Stimulated activated CD8-positive, alpha-beta memory T cell treated with anti-CD3 and anti-CD28 coated beads, Interleukin-7, amount 100 ng/mL, for 24 hours (primary cell): ENCODE results near the gene PTPRCAP.
"Not testable (repeated sequence)": the region's sequence is repeated elsewhere in the genome, so short reads cannot be mapped to it uniquely, and the experiment has no call there.

Experiments used
- DNase-seq: peaks from one replicate; pipeline ENCODE4 v3.0.0-alpha.2; 2020; ENCODE audit warnings: low read depth

The PTPRCAP gene

DNA sequence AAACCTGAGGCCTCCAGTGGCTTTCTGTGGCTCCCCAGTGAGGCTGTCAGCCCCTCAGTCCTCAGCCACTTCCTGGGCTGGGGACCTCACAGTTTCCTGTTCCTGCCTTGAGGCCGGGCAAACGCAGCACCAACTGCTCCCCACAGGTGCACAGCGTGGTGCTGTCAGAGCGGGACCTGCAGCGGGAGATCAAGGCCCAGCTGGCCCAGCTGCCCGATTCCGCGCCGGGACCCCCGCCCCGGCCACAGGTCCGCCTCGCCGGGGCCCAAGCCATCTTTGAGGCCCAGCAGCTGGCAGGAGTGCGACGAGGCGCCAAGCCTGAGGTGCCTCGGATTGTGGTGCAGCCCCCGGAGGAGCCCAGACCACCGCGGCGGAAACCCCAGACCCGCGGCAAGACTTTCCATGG lies 28.2 kb downstream of the PTPRCAP start:
- DNase-seq = no peak

DNA sequence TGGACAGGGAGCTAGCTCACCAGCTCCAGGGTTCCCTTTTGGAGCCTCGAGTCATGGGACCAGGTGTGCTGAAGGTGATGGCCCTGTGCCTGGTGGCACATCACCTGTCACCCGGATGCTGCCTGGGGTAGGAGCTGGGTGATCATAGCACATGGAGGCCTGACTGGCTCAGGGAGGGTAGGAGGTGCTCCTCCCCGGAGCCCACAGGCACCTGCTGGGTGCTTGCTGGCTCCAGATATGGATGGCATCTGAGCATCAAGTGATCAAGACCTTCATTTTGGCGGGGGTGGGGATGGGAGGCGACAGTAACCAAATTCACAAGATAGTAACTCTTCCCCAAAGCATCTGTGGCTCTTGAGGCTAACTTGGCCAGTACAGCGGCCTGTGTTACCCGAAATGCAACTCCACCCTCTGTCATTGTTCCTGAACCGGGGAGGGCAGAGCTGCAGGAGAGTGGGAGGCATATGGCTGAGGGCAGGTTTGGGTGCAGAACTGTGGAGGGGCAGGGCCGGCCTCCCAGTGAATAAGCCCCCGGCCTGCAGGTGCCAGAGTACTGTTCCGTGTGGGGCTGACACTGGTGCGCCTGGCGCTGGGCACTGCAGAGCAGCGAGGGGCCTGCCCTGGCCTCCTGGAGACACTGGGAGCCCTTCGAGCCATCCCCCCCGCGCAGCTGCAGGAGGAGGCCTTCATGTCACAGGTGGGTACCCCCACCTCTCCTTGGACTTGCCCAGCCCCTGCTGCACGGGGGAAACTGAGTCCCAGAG lies 28.9 kb downstream of the PTPRCAP start:
- DNase-seq = no peak

DNA sequence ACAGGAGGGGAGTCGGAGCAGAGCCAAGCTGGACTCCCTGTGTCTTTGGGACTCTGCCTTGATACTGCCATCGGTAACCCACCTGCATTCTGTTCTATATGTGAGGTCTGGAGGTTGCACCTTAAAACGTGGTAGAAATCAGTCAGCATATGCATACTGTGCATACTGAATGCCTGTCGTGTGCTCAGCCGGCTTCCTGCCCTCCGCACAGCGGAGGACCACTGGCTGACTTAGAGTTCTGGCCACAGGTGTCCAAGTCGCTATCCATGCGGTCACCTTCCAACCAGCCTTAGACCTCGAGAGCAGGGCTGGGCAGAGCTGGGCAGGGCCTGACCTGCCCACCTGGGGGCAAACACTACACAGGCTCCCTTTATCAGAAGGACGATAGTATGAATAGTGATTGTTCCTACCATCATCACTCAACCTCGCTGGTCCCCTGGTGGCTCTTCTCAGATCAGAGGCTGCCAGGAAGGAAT lies 29.8 kb downstream of the PTPRCAP start:
- DNase-seq = no peak

DNA sequence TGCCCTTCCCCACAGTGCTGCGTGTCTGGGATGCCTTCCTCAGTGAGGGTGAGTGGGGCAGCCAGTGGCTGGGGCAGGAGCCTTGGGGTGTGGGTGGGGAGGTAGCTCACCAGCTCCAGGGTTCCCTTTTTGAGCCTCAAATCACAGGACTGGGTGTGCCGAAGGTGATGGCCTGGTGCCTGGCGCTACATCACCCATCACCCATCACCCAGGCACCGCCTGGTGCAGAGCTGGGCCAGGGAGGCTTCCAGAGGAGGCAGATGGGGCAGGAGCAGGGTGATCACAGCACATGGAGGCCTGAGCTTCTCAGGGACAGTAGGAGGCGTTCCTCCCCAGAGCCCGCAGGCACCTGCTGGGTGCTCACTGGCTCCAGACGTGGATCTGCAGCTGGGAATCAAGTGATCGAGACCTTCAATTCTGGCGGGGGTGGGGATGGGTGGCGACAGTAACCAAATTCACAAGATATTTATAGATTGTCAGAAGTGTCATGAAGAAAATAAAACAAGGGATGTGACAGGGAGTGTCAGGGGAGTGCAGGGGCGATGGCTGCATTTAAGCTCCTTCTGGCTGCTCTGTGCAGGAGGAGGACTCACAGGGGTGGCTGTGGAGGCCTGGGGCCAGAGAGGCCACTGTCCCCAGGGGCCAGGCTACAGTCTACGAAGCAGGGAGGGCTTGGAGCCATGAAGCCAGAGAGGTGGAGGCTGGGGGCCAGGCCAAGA lies 30.4 kb downstream of the PTPRCAP start:
- no peak for DNase-seq

DNA sequence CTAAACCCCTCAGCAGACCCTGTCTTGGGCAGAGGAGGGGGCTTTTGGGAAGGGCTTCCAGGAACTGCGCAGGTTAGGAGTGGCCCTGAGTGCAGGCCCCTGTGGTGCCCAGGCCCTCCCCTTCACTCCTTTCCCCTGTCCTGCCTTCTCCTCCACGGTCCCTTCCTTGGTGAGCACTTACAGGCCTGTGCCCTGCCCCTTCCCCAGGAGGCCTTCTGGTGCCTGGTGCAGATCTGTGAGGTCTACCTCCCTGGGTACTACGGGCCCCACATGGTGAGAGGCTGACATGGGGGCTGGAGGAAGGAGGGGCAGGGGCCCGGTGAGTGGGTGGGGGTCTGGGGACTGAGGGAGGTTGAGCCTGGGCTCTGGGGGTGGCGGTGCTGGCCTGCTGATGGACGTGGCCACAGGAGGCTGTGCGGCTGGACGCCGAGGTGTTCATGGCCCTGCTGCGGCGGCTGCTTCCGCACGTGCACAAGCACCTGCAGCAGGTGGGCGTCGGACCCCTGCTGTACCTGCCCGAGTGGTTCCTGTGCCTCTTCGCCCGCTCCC lies 31.0 kb downstream of the PTPRCAP start:
- DNase-seq = no peak

DNA sequence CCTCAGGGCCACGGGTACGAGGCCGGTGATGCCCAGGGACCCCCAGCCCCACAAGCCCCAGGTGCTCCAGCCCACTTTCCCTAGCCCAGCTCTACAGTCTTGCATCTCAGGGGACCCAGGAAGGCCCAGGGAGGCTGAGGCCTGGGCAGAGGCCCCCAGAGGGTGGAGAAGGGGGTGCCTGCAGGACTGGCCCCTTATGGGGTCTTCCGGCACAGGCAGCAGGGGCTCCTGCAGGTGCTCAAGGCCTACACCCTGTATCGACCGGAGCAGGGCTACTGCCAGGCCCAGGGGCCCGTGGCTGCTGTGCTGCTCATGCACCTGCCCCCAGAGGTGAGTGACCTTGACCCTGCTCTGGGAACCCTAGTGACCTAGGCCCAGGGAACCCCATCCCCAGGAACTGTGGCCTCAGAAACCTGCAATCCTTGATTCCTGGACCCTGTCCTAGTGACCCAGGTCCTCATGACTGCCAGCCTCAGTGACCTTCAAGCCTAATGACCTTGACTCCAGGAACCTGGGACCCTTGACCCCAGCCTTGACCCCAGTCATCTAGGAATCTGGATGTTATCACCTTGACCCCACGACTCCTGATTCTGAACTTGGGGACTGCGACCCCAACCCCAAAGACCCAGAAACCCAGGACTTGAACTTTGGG lies 31.7 kb downstream of the PTPRCAP start:
- DNase-seq = no peak

DNA sequence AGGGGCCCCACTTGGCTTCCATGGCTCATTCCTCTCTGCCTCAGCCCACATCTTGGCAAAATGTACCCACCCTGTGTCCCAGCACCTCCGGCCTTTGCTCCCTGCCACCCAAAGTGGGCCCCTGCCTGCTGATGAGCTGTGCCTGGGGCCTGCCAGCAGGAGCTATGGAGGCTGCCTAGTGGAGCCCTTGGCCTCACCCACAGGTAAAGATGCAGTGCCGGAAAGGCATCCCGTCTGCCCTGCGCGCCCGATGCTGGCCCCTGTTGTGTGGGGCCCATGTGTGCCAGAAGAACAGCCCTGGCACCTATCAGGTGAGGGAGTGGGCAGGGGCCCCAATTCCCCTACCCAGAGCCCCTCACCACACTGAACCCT lies 32.3 kb downstream of the PTPRCAP start:
- DNase-seq = no peak

DNA sequence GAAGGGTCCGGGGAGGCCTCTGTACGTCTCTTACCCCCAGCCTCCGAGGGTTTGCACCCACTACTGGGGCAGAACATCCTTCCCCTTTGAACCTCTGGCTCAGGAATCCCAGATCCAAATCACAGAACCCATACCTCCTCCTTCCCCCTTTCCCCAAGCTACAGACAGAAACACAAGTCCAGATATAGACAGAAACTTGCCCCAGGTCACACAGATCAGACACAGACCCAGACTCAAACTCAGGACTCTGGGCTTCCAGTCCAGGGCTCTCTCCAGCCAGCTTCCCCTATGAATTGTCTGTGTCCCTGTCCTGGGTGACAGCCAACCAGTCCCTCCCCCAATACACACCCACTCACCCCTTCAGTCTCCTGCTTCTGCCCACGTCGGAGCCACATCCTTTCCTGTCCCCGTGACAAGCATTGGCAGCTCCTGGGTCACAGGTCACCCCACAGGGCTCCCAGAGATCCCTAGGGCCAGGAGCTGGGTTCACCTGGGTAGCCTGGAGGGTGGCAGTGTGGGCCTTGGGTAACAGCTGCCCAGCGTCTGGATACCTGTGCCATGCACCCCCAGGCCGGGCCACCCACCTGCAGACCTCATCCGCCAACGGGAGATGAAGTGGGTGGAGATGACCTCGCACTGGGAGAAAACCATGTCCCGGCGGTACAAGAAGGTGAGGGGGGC lies 32.8 kb downstream of the PTPRCAP start:
- DNase-seq = no peak

DNA sequence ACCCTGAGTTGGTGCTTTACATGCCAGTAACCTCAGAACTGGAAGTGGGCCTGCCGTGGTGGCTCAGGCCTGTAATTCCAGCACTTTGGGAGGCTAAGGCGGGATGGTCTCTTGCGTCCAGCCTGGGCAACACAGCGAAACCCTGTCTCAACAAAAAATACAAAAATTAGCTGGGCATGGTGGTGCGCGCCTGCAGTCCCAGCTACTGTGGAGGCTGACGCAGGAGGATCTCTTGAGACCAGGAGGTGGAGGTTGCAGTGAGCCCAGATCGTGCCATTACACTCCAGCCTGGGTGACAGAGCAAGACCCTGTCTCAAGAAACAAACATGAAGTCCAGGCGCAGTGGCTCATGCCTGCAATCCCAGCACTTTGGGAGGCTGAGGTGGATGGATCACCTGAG lies 34.4 kb downstream of the PTPRCAP start:
- DNase-seq = not testable (repeated sequence)

DNA sequence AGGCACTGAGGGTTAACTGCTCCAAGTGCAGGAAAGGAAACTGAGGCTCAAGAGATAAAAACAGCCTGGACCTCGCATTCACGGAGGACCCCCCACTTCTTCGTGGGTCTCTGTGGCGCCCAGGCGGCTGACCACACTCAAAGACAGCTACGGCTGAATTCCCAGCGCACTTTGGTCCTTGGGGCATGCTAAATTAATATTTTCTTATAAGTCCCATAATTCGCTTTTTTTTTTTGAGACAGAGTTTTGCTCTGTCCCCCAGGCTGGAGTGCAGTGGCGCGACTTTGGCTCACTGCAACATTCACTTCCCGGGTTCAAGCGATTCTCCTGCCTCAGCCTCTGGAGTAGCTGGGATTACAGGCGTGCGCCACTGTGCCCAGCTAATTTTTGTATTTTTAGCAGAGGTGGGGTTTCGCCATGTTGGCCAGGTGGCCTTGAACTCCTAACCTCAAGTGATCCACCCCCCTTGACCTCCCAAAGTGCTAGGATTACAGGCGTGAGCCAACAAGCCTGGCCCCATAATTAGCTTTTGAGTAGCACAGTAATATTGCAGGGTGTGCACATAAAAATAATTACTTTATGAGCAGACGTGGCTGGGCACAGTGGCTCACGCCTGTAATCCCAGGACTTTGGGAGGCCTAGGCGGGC lies 35.2 kb downstream of the PTPRCAP start:
- DNase-seq = not testable (repeated sequence)

DNA sequence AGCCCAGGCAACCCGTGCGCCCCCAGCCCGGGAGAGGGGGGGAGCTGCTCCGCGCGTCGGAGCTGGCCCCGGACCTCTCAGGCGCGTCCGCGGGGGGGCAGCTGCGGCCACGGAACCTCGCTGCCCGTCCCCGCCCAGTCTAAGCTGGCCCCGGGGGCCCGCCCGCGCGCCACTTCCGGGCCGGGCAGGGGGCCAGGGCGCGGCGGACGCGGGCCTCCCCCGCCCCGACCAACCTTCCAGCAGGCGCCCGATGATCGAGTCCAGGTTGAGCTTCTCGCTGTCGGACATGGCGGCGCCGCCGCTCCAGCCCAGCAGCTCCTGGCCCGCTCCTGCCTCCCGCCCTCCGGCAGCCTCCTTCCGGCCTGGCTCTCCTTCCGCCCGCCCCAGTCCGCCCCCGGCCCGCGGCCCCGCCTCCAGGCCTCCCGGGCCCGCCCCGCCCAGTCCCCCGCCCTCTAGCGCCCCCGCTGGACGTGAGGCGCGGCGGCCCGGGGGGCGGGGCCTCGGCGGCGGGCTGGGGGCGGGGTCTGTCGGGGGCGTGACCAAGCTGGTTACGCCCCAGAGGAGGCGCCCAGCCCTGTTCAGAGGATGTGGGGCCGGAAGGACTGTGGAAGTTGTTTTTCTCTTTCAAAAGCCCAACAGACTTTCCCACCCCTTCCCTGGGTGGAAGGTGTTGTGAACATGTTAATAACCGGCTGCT lies 35.8 kb downstream of the PTPRCAP start, which contains the start of gene PPP1CA:
Gene PPP1CA (minus strand): TSS at position 364 of the 697 bp plus-strand sequence. CDS start 76 bp downstream, at position 288.
- peak; percentile 78 for DNase-seq

DNA sequence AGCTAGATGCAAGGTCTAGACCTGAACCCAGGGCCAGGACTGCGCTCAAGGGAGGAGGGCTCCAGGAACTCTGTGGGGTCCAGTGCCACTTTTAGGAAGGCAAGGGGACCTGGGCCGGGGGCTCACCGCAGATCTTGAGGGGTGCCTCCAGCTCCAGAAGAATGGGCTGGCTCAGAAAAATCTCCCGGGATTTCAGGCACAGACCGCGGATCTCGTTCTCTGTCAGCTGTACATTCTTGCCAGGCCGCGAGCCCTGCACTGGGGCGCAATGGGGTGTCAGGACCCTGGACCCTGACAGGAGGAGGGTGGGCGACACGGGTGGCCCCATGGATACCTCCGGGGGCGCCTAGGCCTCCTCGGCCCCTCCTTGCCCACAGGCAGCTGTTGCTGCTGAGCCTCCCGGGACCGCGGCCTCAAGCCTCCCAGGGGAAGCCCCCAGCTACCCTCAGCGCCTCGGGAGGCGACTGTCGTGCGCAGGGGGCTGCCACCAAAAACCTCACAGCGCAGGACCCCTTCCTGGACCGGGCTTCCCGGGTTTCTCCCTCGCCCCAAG lies 36.5 kb downstream of the PTPRCAP start:
- no peak for DNase-seq

DNA sequence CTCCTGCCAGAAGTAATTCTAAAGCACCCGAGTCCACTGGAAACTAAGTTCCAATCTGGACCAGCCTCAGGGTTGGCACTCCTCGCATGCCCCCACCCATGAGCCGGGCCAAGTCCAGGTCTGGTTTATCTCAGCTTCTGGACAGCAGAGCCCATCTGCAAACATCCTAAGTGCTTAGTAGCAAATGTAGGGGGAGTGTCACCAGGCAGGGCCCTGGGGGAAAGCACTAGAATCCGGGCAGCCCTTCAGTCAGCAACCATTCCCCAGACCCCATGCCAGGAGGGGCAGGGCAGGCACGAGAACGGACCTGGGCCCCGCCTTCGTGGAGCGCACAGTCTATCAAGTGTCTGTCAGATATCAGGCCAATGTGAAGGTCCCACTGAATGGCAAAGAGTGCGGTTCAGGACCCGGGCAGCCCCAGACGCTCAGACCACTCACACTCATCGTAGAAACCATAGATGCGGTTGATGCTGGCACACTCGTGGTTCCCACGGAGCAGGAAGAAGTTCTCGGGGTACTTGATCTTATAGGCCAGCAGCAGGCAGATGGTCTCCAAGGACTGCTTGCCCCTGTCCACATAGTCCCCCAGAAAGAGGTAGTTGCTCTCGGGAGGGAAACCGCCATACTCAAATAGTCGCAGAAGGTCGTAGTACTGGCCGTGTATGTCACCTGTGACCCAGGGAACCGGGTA lies 37.1 kb downstream of the PTPRCAP start:
- no peak for DNase-seq

DNA sequence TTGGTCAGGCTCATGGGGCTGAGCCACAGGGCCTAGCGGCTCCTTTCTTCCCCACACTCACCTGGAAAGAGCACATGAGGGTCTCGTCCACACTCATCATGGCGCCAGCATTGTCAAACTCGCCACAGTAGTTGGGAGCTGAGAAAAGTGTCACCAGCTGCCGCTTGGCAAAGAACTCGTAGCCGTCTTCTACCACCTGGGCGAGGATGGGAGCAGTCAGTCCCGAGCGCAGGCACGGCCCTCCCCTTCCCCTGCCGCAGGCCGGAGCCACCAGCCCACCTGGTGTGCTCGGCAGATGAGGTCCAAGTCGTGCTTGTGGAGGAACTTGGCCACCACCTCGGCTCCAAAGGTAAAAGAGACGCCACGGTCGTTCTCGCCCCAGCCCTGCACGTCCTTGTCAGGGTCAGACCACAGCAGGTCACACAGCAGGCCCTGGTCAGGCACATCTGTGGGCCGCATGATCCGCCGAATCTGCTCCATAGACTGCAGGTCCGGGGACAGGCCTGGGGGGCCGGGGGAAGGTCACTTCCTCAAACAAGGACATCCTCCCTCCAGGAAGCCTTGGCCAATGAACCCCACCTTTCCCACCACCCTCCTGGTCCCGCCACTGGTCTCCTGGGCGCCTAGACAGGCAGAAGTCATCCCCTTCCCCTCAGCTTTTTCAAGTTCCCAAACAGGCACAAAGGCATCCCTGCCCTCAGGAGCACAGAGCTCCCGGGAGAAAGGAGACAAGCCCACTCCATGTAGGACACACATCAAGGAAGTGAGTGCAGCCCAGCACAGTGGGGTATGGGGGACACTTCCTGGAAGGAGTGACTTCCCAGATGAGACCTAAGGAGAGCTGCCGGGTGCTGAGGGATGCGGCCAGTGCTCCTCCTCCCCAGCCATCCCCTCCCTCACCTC lies 38.6 kb downstream of the PTPRCAP start:
- no peak for DNase-seq

DNA sequence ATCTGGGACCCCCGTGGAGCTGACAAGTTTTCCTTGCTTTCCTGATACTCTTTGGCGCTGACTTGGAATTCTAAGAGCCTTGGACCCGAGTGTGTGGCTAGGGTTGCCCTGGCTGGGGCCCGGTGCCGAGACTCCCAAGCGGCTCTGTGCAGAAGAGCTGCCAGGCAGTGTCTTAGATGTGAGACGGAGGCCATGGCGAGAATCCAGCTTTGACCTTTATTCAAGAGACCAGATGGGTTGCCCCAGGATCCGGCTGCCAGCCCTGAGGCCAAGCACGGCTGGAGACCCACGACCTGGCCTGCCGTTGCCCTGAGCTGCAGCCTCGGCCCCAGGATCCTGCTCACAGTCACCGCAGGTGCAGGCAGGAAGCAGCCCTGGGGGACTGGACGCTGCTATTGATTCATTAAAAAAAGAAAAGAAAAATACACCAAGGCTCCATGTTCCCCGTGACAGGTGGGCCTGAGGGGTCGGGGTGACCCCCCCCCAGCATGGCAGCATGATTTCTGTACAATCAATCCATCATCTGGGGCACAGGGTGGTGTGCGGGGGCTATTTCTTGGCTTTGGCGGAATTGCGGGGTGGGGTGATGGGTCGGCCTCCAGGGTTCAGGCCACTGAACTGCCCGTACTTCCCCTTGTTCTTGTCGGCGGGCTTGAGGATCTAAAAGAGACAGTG lies 39.4 kb downstream of the PTPRCAP start:
- DNase-seq = no peak

DNA sequence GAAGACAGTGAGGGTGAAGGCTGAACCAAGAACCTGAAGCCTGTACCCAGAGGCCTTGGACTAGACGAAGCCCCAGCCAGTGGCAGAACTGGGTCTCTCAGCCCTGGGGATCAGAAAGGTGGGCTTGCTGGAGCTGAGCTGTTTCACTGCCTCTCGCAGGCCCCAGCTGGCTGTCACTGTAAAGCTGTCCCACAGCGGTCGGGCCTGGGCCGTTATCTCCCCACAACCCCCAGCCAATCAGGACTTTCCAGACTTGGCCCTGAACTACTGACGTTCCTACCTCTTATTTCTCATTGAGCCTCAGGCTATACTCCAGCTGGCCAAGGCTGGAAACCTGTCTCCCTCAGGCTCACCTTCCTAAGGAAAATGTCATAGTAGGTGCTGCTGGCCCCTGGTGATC lies 39.9 kb downstream of the PTPRCAP start:
- no peak for DNase-seq

DNA sequence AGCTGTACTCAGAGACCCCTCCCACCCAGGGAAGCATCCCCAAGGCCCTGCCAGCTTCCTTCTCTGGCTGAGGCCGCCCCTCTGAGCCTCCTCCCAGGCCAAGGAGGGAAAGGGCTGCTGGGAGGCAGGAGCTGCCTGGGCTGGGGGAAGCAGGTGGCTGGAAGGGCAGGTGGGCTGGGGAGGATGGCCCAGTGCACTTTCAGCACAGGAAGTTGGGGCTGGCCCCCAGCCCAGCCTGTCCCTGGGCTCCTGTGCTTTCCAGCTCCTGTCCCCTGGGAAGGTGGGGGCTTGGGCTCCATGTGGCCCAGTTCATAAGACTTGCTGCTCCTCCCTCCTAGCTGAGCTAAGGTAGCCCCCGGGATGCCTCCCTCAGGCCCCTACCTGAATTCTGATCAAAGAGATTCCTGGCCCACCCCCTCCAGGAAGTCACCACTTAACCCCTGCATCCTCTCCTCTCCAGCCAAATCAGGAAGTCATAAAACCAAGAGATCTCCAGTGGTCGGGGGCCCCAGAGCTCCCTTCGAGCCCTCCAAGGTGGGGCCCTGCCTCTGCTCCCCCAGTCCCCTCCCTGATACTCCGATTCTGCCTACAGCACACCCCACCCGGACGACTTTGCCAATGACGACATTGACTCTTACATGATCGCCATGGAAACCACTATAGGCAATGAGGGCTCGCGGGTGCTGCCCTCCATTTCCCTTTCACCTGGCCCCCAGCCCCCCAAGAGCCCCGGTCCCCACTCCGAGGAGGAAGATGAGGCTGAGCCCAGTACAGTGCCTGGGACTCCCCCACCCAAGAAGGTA lies 40.7 kb downstream of the PTPRCAP start:
- DNase-seq = no peak

DNA sequence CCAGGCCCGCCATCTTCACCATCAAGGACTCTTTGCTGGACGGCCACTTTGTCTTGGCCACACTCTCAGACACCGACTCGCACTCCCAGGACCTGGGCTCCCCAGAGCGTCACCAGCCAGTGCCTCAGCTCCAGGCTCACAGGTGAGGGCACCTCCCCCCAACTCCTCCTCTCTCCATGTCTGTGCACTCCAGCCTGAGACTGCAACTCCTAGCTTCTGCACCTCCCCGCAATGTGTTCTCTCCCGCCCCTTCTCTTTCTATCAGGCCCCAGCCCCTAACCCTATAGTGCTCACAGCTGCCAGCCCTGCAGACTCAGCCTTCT lies 41.3 kb downstream of the PTPRCAP start:
- DNase-seq = no peak
